Breast epithelium (tissue), 3 donors: ENCODE measurements around the gene COPZ2.

Experiments used
- POLR2A ChIP-seq: fragments of 450-650 bp; IDR thresholded peaks from one replicate; pipeline ENCODE4 v1.6.1; 2016; ENCODE audit warnings: antibody characterized with exemption, mild to moderate bottlenecking, moderate library complexity
- POLR2AphosphoS5 ChIP-seq, 3 donors: sonication (generic); formaldehyde crosslinking; IDR thresholded peaks; one replicate each; pipeline ENCODE4 v1.6.1; 2017; ENCODE audit warnings: antibody characterized with exemption in 3 of 3

DNA sequence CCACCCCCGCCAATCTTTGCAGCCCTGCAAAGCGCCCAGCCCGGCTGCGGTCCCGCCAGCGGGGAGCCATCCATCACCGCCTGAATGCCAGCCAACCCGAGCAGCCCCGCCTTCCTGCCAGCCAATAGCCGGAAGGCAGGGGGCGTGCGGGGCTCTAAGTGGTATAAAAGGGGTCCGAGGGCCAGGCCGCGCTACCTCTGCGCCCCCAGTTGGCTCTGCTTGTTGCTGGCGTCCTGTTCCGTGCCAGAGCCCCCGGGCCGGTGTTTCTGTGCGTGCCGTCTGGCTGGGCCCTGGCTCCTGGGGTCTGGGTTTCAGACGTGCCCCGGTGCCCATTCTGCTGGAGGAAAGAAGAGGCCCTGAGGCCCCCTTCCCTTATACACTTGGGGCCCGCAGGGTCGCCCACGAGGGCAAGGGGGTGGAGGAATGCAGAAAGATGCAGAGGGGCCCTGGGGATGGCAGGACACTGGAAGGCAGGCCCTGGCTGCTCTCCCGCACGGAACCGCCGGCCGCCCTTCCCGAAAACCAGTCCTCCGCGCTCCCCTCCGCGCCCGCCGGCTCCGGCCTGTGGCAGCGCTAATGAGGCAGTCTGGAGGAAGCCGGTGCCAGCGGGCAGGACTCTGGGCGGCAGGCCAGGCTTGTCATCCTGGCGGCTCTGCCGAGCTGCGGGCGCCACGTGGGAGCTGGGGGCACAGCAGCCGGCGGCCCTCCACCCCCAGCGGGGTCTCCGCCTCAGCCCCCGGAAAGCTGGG is 14.0 kb downstream of the COPZ2 start:
- TF ChIP-seq POLR2A (no peak), POLR2AphosphoS5 (IDR thresholded peaks at IDR 0.05) (peak in 1 of 3 donors; percentile 8)
